Body of pancreas (tissue), 4 donors: Measurements from ENCODE around the gene CRTAP.

ENCODE experiments used
- POLR2A ChIP-seq, 3 donors: fragments of 450-650 bp; IDR thresholded peaks; one replicate each; pipeline ENCODE4 v1.6.1; 2016; ENCODE audit warnings: antibody characterized with exemption in 3 of 3, mild to moderate bottlenecking in 2 of 3
- TF ChIP-seq, protein P1 (sequence below), 7 experiments: fragments of 450-650 bp in 4 of 7; fragments of 200-600 bp in 3 of 7; sonication (generic) in 3 of 7; IDR thresholded peaks; one replicate each; pipeline ENCODE4 v1.5.1; 2016 to 2019; ENCODE audit warnings: antibody characterized with exemption in 7 of 7

DNA sequence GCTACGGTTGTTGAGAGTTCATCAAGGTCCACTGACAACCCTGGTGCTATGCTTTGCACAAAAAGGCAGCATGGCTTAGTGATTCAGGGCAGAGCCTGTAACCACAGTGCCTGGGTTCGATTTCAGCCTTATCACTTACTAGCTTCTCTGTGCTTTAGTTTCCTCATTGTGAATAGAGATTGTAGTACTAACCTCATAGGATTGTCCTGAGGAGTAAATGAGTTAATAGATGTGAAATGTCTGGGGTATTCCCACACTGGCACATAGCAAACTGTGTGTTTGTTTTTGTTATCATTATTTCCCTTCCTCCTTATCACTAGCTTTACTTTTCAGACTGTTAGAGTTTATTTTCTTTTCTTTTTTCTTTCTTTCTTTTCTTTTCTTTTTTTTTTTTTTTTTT, 16.3 kb downstream of the CRTAP start:
- TF ChIP-seq, protein P1, sequence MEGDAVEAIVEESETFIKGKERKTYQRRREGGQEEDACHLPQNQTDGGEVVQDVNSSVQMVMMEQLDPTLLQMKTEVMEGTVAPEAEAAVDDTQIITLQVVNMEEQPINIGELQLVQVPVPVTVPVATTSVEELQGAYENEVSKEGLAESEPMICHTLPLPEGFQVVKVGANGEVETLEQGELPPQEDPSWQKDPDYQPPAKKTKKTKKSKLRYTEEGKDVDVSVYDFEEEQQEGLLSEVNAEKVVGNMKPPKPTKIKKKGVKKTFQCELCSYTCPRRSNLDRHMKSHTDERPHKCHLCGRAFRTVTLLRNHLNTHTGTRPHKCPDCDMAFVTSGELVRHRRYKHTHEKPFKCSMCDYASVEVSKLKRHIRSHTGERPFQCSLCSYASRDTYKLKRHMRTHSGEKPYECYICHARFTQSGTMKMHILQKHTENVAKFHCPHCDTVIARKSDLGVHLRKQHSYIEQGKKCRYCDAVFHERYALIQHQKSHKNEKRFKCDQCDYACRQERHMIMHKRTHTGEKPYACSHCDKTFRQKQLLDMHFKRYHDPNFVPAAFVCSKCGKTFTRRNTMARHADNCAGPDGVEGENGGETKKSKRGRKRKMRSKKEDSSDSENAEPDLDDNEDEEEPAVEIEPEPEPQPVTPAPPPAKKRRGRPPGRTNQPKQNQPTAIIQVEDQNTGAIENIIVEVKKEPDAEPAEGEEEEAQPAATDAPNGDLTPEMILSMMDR (IDR thresholded peaks at IDR 0.05): no peak
- TF ChIP-seq POLR2A (IDR thresholded peaks at IDR 0.05): no peak
